Urothelium cell line (cell line): Measurements from ENCODE around the gene NUTF2.
"Not testable (repeated sequence)": the region's sequence is repeated elsewhere in the genome, so short reads cannot be mapped to it uniquely, and the experiment has no call there.

Experiments
- DNase-seq: peaks from one replicate; pipeline ENCODE4 v3.0.0; 2011; ENCODE audit warnings: low spot score, mixed read lengths
- FAIRE-seq: peaks from 2 replicates; lab custom pipeline; 2011; peaks lifted over from hg19 to GRCh38; lab: Jason Lieb, UNC

Gene NUTF2

DNA sequence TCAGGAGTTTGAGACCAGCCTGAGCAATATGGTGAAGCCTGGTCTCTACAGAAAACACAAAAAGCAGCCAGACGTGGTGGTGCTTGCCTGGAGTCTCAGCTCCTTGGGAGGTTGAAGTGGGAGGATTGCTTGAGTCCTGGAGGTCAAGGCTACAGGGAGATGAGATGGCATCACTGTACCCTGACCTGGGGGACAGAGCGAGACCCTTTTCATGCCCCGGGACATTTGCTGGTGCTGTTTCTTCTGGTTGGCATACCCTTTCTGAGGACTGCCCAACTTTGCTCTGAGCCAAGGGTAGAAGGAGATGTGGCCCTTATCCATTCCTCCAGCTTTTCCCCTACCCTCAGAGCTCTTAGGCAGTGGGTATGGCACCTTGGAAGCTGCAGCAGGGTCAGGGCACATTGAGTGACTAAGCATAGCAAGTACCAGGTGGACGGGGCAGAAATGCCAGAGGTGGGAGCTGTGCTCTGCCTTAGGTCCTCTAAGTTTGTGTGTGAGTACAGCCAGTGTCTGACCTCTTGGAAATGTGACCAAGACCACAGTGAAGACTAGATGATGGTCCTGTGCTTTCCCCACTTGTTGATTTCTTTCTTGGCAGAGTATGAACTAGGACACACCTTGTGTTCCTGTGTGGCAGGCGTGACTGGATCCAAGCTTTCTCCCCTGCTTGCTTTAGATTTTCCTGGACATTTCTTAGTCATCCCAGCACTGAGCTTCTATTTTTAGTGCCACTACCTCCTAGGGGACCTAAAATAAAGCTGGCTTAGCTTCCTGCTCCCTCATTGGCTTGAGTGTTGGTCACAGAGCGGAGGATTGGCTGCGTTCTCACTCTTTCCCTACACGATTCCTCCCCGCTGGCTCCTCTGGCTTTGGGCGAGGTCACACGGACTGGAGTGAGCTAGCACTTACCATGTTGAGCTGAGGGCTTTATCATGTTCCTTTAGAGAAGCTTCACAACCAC, 16.2 kb downstream of the NUTF2 start:
- no peak for DNase-seq
- no peak for FAIRE-seq

DNA sequence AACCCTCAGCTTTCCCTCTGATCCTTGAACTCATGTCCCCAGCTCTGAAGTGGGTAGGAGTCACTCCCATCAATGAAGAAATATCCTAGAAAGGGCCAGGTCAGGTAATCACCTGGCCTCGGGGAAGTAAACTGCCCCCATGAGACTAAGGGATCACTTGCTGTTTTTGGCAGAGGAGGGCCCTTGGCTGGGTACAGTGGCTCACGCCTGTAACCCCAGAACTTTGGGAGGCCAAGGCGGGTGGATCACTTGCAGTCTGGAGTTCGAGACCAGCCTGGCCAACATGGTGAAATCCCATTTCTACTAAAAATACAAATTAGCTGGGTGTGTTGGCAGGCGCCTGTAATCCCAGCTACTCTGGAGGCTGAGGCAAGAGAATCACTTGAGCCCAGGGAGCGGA, 17.3 kb downstream of the NUTF2 start:
- FAIRE-seq, result not testable (repeated sequence)

DNA sequence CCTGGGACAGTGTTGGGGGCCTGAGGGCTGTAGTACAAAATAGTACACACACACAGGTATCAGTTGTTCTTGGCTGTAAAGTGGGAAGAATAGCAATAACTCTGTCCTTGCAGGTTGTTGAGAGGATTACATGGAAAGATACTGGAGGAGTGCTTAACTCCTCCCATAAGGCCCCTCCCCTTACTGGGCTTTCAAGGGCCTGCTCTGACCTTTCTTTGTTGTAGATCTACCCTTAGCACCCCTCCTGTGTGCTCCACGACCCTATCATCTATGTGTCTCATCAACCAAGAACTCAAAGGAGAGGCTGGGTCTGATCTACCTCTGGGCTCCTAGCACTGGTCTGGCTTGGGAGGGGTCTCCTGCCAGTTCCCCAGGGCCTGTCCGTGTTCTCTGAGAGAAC, 17.9 kb downstream of the NUTF2 start:
- DNase-seq (no peak), FAIRE-seq (no peak)

More for the DNA sequence above, 17.3 kb downstream of the NUTF2 start:
- DNase-seq, result not testable (repeated sequence)

- DNase-seq (peak; percentile 41), FAIRE-seq (no peak)
Observed at GRCh38 chr16:67865318-67865717, 18.6 kb downstream of the NUTF2 start.

GRCh38 chr16:67868290-67868689, 21.6 kb downstream of the NUTF2 start:
- FAIRE-seq, result no peak

DNA sequence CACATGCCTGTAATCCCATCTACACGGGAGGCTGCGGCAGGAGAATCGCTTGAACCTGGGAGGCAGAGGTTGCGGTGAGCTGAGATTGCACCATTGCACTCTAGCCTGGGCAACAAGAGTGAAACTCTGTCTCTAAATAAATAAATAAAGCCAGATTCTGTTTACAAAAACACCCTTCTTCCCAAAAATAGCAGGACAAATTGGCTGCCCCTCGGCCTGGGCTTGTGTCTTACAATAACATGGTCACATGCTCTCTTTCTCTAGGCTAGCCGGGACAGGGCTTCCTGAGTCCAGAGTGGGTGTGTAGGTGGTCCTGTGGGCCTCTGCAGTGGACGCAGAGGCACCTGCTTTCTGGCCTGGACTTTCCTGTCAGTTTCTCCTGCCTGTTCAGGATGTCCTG, 22.9 kb downstream of the NUTF2 start:
- FAIRE-seq (no peak), DNase-seq (no peak)

More at GRCh38 chr16:67868290-67868689, 21.6 kb downstream of the NUTF2 start:
- DNase-seq, result no peak

GRCh38 chr16:67871256-67871655, 24.5 kb downstream of the NUTF2 start:
- no peak for FAIRE-seq

DNA sequence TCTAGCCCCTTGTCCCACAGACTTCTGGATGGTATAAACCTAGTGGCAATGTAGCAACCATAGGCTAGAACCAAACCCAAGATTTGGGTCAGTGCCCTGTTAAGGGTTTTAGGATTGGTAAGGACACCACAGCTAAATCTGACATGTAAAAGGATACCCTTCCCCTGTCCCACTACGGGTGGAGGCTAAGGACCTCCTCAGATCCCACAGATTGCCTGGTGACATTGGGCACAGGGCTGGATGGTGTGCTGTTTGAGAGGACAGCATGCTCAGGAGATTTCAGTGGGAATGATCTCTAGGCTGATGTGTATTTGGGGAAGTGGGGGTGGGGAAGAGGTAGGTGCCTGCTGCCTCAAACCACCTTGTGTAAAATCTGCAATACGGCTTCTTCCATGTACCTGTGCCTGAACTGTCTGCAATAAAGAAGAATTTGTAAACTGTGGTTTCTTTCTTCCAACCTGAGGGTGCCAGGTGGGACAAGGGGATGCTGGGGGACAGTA, 25.4 kb downstream of the NUTF2 start:
- DNase-seq (no peak), FAIRE-seq (no peak)

More at GRCh38 chr16:67871256-67871655, 24.5 kb downstream of the NUTF2 start:
- no peak for DNase-seq

- DNase-seq (peak; percentile 90), FAIRE-seq (peak; percentile 70)
Observed at GRCh38 chr16:67872631-67873434, 26.1 kb downstream of the NUTF2 start, which contains the start of gene EDC4. Gene EDC4, plus strand, starts transcription at chr16:67873052. Its CDS starts 210 bp downstream, at chr16:67873262.

- DNase-seq (no peak), FAIRE-seq (no peak)
Observed at GRCh38 chr16:67873435-67874370, 27.0 kb downstream of the NUTF2 start.

DNA sequence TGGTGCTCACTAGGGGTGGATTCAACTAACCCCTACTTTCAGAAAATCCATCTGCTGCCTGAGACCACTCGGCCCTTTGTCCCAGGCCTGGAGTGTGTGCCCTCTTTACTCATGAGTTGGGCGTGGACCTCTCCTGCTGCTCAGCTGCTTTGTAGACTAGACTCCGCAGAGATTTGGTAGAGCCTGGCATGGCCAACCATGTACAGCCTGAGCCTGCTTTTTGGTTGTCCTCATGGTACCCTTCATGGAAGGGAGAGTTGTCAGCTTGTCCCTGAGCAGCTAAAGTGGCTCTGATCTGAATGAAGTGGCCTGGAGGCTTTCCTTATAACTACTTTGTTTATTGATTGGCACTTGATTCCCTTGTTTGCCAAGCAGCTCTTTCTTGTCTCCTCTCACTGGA, 27.6 kb downstream of the NUTF2 start:
- FAIRE-seq (no peak), DNase-seq (no peak)

- no peak for FAIRE-seq
- no peak for DNase-seq
Observed at GRCh38 chr16:67877064-67877463, 30.3 kb downstream of the NUTF2 start.

- FAIRE-seq (no peak), DNase-seq (no peak)
Observed at GRCh38 chr16:67878232-67878631, 31.5 kb downstream of the NUTF2 start.

- DNase-seq (no peak), FAIRE-seq (no peak)
Observed at GRCh38 chr16:67878846-67879245, 32.1 kb downstream of the NUTF2 start.

- FAIRE-seq, result no peak
- DNase-seq, result no peak
Observed at GRCh38 chr16:67879462-67879861, 32.7 kb downstream of the NUTF2 start.

DNA sequence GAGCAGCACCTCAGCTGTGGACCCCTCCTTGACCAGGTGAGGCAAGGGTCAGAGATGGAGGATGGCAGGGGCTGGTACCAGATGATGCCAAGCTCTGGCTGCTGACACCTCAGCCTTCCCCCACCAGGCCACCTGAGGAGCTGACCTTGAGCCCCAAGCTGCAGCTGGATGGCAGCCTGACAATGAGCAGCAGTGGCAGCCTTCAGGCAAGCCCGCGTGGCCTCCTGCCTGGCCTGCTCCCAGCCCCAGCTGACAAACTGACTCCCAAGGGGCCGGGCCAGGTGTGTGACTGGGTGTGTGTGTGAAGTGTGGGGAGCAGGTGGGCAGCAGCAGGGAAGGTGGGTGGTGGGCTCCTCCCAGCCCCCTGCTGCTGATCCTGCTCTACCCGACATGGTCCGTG, 33.2 kb downstream of the NUTF2 start:
- FAIRE-seq (no peak), DNase-seq (no peak)

GRCh38 chr16:67880584-67880983, 33.9 kb downstream of the NUTF2 start:
- FAIRE-seq, result no peak
- no peak for DNase-seq

- FAIRE-seq (no peak), DNase-seq (no peak)
Observed at GRCh38 chr16:67881621-67882161, 35.0 kb downstream of the NUTF2 start.

GRCh38 chr16:67882374-67883145, 35.8 kb downstream of the NUTF2 start:
- FAIRE-seq, result no peak
- no peak for DNase-seq
